Measurements from ENCODE around the gene TK2.
"Not testable (repeated sequence)": the region's sequence is repeated elsewhere in the genome, so short reads cannot be mapped to it uniquely, and the experiment has no call there.

TK2 gene

GRCh38 chr16:66508248-66508913 is 41.5 kb downstream of the TK2 start:
- DNase-seq (ENCODE audit: extremely low read depth in 1 of 2, low read depth in 1 of 2) = no peak

- no peak for DNase-seq (ENCODE audit: extremely low read depth in 1 of 2, low read depth in 1 of 2)
Measured at GRCh38 chr16:66507731-66508239, 42.1 kb downstream of the TK2 start.

GRCh38 chr16:66503612-66504011 is 46.3 kb downstream of the TK2 start:
- no peak for DNase-seq (ENCODE audit: extremely low read depth in 1 of 2, low read depth in 1 of 2)

- DNase-seq (ENCODE audit: extremely low read depth in 1 of 2, low read depth in 1 of 2) = no peak
Measured at GRCh38 chr16:66503030-66503429, 46.9 kb downstream of the TK2 start.

- no peak for DNase-seq (ENCODE audit: extremely low read depth in 1 of 2, low read depth in 1 of 2)
Measured at GRCh38 chr16:66502020-66502913, 47.7 kb downstream of the TK2 start.

GRCh38 chr16:66501563-66501962 is 48.4 kb downstream of the TK2 start:
- not testable (repeated sequence) for DNase-seq (ENCODE audit: extremely low read depth in 1 of 2, low read depth in 1 of 2)

DNA sequence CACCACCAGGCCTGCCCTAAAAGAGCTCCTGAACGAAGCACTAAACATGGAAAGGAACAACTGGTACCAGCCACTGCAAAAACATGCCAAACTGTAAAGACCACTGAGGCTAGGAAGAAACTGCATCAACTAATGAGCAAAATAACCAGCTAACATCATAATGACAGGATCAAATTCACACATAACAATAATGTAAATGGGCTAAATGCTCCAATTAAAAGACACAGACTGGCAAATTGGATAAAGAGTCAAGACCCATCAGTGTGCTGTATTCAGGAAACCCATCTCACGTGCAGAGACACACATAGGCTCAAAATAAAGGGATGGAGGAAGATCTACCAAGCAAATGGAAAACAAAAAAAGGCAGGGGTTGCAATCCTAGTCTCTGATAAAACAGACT is 52.0 kb downstream of the TK2 start:
- not testable (repeated sequence) for DNase-seq (ENCODE audit: extremely low read depth in 1 of 2, low read depth in 1 of 2)

DNA sequence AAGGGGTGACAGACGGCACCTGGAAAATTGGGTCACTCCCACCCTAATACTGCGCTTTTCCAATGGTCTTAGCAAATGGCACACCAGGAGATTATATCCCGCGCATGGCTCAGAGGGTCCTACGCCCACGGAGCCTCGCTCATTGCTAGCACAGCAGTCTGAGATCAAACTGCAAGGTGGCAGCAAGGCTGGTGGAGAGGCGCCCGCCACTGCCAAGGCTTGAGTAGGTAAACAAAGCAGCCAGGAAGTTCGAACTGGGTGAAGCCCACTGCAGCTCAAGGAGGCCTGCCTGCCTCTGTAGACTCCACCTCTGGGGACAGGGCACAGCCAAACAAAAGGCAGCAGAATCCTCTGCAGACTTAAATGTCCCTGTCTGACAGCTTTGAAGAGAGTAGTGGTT is 53.7 kb downstream of the TK2 start:
- DNase-seq (ENCODE audit: extremely low read depth in 1 of 2, low read depth in 1 of 2) = not testable (repeated sequence)

GRCh38 chr16:66495440-66495839 is 54.5 kb downstream of the TK2 start:
- DNase-seq (ENCODE audit: extremely low read depth in 1 of 2, low read depth in 1 of 2) = no peak

DNA sequence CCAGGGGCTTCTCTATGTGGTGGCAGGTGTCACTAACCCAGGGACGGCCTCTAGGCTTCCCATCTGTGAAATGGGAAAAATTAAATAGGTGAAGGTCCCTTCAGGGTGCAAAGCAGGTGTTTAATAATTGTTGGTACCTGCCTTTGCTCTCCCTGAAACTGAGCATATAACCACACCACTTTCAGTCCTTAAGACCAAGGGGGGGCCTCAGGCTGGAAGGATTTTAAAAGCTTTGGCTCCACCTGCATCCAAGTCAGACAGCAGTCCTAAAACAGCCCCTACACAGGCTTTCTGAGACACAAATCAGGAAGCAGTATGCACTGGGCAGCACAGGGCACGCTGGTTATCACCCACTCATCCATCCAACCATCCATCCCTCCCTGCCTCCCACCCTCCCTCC is 55.0 kb downstream of the TK2 start:
- no peak for DNase-seq (ENCODE audit: extremely low read depth in 1 of 2, low read depth in 1 of 2)

DNA sequence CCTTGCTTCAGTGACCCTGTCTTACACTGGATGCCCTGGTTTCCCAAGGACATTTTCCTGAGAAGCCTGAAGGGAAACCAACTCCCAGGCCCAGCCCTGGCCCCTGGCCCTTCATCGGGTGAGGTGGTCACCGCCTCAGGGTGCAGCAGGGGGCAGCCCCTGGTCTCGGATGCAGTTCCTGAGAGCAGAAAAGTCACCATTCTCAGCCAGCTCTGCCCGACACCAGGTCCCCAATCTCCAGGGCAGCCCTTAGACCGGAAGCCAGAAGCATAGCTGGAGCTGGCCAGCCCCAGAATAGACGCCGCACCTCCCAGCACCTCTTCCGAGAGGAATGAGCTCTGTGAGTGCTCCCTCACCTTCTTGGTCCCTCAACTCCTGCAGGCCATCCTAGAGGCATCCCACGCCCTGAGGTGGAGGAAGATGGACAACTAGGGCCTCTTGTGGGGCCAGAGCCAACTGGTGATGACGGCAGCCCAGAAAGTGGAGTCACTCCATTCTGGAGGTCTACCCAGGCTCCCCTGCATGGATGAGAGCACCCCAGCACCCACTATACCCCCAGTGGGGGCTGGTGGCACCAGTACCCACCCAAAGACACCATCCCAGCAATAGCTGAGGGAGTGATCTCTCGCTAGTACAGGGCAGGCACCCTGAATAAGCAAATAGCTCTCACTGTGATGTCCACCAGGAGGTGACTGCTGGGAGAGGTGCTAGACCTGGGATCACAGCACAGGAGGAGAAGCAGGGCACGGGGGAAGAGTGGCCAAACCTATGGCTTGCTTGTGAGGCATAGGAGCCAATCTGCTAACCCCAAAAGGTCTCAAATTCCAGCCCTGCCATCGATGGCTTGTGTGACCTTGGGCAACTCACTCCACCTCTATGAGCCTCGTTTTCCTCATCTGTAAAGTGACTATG is 56.2 kb downstream of the TK2 start:
- DNase-seq (ENCODE audit: extremely low read depth in 1 of 2, low read depth in 1 of 2) = no peak

GRCh38 chr16:66491716-66492064 is 58.2 kb downstream of the TK2 start:
- no peak for DNase-seq (ENCODE audit: extremely low read depth in 1 of 2, low read depth in 1 of 2)

- no peak for DNase-seq (ENCODE audit: extremely low read depth in 1 of 2, low read depth in 1 of 2)
Measured at GRCh38 chr16:66490774-66491715, 58.9 kb downstream of the TK2 start.

DNA sequence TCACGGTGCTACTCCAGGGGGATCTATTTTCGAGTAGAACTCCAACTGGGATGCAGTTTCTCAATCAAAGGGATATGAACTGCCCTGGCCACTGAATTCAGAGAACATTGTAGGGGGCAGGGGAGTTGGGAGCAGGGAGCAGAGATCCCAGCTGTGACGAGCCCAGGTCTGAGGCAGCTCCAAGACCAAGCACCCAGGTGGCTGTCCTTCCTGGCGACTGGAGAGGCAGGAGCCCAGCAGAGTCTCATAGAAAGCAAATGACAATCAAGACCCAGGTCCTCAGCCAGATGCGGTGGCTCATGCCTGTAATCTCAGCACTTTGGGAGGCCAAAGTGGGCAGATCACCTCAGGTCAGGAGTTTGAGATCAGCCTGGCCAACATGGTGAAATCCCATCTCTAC is 60.1 kb downstream of the TK2 start:
- no peak for DNase-seq (ENCODE audit: extremely low read depth in 1 of 2, low read depth in 1 of 2)

- no peak for DNase-seq (ENCODE audit: extremely low read depth in 1 of 2, low read depth in 1 of 2)
Measured at GRCh38 chr16:66489385-66489784, 60.5 kb downstream of the TK2 start.

DNA sequence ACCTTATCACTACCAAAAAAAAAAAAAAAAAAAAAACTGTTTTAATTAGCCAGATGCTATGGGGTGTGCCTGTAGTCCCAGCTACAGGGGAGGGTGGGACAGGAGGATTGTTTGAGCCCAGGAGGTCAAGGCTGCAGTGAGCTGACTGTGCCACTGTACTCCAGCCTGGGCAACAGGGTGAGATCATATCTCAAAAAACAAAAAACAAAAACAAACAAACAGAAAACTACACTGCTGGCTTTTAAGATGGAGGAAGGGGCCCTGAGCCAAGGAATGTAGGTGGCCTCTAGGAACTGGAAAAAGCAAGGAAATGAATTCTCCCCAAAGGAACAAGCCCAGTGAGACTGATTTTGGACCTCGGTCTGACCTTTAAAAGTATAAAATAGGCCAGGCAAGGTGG is 61.4 kb downstream of the TK2 start:
- DNase-seq (ENCODE audit: extremely low read depth in 1 of 2, low read depth in 1 of 2) = no peak

DNA sequence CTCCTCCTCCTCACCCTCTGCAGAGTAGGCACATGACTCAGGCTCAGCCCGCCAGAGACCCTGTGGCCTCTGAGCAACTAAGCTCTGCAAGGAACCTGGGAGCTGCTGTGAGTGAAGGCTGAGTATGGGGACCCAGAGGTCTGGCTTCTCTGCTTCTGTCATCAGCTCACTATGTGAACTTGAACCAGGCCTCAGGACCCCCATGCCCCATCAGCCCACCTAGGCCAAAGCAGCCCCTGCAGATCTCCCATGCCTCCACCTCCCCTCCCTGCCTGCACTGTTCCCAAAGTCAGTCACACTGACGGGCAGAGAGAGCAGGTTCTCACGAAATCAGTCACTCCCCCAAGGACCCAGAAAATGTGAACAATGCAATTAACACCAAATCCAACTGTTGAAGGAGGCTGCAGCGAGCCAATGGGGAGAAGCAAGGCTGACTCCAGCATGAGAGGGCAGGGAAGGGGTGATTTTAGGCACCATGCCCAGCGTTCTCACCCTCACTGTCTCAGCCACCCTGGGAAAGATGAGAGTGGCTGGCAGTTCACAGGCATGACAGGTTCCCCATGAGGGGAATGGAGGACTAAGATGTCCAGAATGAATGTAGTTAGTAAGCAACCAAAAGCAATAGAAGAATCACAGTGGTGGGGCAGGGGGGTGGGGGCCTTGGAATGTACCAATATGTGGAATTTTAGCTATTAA is 62.2 kb downstream of the TK2 start:
- no peak for DNase-seq (ENCODE audit: extremely low read depth in 1 of 2, low read depth in 1 of 2)

GRCh38 chr16:66486773-66487579 is 62.9 kb downstream of the TK2 start:
- no peak for DNase-seq (ENCODE audit: extremely low read depth in 1 of 2, low read depth in 1 of 2)
